22Rv1 (cell line): ENCODE measurements around the gene GPER1.

ENCODE experiments used
- H3K27ac ChIP-seq: fragments of 450-650 bp; 2 replicates; pipeline ENCODE4 v1.5.1; 2017
- ZFX ChIP-seq: fragments of 450-650 bp; IDR thresholded peaks from 2 replicates; pipeline ENCODE4 v1.6.1; 2017; ENCODE audit warnings: antibody characterized with exemption, borderline replicate concordance
- TF ChIP-seq, protein P1 (sequence below): fragments of 450-650 bp; IDR thresholded peaks from 2 replicates; pipeline ENCODE4 v1.5.1; 2017; ENCODE audit warnings: mild to moderate bottlenecking

The GPER1 gene

DNA sequence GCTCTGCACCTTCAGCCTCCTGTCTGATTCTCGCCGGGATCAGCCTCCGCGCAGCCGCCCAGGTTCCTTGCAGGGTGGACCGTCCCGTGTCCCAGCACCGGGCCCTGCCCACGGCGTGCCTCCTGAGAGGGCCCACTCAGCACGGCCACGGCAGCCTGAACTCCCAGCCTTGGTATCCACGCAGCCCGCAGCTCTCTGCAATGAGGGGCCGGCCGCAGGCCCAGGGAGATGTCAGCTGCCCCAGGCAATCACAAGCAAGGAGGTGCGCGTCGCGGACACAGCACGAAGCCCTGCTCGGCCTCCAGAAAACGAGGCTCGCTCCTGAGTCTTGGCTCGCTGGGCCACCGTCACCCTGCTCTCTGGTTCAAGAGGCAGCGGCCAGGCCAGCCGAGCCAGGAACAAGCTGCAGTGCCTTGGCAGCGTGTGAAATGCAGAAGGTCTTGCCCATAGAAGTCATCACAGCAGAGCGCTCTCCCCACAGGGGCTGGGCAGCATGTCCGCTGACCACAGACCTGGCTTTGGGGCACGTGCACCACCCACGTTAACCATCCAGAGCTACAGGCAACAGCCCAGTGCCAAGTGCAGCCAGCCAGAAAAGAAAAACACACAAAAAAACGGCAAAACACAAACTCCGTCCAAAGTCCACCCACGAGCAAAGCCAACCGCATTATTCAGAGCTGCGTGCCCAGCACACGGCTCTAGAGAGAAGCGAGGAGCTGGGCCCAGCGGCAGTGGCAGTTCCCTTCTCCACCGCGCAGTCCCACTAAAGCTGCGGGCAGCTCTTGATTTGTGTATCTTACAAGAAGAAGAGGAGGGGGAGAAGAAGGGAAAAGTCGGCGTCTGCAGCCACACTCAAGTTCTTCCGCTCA, 13.9 kb downstream of the GPER1 start:
- no peak overlapping the region for H3K27ac ChIP-seq
- TF ChIP-seq, protein P1, sequence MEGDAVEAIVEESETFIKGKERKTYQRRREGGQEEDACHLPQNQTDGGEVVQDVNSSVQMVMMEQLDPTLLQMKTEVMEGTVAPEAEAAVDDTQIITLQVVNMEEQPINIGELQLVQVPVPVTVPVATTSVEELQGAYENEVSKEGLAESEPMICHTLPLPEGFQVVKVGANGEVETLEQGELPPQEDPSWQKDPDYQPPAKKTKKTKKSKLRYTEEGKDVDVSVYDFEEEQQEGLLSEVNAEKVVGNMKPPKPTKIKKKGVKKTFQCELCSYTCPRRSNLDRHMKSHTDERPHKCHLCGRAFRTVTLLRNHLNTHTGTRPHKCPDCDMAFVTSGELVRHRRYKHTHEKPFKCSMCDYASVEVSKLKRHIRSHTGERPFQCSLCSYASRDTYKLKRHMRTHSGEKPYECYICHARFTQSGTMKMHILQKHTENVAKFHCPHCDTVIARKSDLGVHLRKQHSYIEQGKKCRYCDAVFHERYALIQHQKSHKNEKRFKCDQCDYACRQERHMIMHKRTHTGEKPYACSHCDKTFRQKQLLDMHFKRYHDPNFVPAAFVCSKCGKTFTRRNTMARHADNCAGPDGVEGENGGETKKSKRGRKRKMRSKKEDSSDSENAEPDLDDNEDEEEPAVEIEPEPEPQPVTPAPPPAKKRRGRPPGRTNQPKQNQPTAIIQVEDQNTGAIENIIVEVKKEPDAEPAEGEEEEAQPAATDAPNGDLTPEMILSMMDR, result no peak
- no peak for TF ChIP-seq ZFX

DNA sequence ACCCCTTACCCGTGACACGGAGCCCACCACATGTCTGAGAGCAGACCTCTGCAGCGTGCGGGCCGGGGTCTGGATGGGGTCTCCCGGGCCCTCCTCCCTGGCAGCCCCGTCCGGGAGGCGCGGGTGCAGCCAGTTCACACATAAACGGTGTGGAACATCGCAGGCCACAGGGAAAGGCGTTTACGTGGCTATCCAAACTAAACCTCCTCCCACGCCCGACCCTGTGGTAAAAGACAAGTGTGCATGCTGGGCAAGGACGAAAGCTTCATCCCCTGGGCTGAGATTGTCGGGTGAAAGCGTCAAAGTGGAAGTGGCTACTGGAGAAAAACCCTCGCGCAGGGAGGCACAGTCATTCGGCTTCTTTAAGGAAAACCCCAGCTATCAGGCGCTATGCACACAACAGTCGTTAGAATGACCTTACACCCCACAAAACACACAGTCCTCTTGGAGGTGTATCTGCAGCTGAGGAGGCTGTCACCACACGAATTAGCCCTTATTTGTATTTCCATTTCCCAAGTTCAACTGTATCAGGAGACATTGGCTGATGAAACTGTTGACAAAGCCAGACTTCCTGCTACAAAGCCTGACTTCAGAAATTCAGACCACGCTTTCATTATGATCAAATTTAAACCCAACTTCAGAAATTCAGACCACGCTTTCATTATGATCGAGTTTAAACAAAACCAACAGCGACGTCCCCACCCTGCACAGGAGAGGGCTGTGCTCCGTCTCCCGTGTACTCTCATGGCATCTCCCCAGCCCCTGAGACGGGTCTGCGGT, 15.3 kb downstream of the GPER1 start:
- TF ChIP-seq ZFX, result no peak
- TF ChIP-seq, protein P1, result no peak
- H3K27ac ChIP-seq, result no peak overlapping the region

DNA sequence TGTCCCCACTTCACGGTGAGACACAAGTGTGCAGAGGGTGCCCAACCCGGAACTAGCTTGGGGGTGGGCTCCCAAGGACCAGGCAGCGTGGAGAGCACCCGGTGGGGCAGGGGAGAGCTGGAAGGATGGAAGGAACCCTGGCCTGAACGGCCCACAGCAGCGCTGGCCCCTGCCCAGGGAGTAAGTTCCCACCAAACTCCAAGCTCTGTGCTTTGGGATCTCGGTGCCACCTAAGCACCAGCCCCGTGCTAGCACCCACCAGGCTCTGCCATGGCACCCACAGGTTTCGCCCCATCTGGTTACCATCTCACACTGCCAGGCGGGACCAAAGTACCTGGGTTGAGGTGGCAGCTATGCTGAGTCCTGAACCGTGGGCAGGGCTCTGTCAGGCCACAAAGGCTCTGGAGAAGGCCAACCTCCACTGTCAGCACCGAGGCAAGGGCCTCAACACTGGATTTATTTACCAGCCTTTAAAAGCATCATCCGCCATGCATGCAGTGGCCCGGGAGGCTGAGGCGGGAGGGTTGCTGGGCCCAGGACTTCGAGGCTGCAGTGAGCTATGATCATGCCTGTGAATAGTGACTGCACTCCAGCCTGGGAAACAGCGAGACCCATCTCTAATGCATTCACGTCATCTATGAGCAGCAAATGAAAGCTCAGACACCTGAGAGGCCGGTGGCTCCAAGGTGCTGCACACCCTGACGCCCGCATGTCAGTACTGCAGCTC, 16.0 kb downstream of the GPER1 start:
- H3K27ac ChIP-seq, result no peak overlapping the region
- TF ChIP-seq ZFX, result no peak
- TF ChIP-seq, protein P1, result no peak

DNA sequence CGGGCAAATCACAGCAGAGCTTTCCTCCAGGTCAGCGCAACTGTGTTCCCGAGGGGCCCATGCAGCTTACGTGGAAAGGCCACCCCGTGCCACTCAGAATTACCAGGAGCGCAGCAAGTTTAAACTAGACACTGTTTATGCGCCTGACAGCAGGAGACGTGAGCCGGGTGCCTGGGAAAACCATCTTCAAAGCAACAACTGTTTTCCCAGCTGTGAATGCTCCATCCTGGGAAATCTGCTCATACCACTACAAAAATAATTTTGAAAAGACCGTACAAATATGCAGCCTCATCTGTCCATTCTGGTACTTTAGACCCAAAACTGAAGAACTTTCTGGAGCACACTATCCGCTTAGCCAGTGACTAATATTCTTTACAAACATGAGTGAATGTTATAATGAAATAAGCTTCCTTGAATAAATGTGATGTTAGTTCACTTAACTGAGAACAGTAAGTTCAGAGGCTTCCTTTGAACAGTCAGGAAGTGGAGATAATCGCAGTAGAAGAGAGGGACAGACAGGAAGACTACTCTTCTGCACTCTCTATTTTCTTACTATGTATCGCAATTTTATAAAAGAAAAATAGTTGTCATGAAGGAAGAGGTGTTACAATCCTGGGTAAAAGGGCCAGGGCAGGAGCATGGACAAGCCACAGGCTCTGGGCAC, 16.7 kb downstream of the GPER1 start:
- TF ChIP-seq ZFX, result no peak
- TF ChIP-seq, protein P1, result no peak

DNA sequence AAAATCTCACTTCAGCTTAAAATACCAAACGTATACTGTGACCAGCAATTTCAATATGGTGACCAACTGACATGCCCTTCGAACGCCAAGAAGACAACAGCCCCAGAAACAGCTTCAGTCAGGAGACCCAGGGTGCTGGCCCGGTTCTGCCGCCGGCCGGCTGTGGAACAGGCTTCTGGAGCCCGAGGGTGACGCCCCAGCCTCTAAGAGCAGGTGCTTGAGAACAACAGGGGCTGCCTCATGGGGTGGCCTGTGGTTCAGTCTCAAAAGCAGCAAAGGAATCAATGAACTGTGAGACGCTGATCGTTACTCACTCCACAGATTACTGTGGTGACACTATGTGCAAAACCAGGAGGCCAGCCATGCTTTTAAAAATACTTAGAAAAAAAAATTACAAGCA, 17.3 kb downstream of the GPER1 start:
- H3K27ac ChIP-seq, result no peak overlapping the region
- TF ChIP-seq ZFX, result no peak
- TF ChIP-seq, protein P1, result no peak

More for the DNA sequence above, 16.7 kb downstream of the GPER1 start:
- no peak overlapping the region for H3K27ac ChIP-seq

DNA sequence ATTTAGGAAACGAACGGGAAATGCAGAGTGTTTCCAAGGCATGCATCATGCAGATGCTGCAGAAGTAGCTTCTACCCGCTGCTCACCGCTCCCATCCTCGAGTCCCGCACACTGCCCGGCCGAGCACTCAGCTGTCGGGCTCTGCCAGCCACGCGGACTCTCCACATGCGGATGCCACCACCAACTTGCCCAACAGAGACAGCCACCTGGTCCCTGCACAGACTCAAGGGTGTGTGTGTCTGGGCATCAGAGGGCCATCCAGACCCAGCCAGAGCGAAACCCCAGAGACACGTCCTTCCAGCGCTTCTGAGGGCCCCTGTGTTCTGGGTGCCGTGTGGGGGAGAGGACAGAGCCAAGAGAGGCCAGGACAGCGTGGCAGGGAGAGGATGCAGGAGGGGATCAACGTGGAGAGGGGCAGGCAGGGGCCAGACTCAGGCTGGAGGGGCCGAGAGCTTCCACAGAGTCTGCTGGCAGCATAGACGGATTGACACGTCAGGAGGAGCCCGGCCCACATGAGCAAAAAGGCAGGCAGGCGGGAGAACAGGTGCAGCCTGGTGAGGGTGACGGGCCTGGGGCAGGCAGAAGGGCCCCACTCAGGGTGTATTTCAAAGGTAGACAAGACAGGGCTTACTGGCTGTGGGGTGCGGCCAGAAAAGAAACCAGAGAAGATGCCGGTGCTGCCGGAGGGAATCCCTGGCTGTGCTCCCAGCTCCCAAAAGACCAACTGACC, 18.3 kb downstream of the GPER1 start:
- no peak for TF ChIP-seq ZFX
- TF ChIP-seq, protein P1, result no peak
- no peak overlapping the region for H3K27ac ChIP-seq
